Fibroblast of lung (primary cell): ENCODE data around the gene KCNJ14.

Experiments
- CTCF ChIP-seq, 2 donors: IDR thresholded peaks in 1 of 2; conservative IDR thresholded peaks in 1 of 2; 1 replicate in 1 of 2; 2 replicates in 1 of 2; pipeline ENCODE4 v1.5.1; 2011 to 2012; ENCODE audit warnings: low read length in 2 of 2, control low read depth in 1 of 2, inconsistent platforms in 1 of 2, low read depth in 1 of 2, mild to moderate bottlenecking in 1 of 2
- EZH2 ChIP-seq: IDR thresholded peaks from 2 replicates; pipeline ENCODE4 v1.5.1; 2012; ENCODE audit warnings: low read length, control low read depth, mild to moderate bottlenecking; ENCODE audit errors: missing control alignments

GRCh38 chr19:48445256-48445605 lies 10.1 kb upstream of the KCNJ14 start:
- TF ChIP-seq CTCF (conservative IDR thresholded peaks at IDR 0.05 in 1 of 2, IDR thresholded peaks at IDR 0.05 in 1 of 2; ENCODE audit: low read depth in 1 of 2, low read length in 2 of 2) (peak; percentile 70 to 83), EZH2 (no peak)
